Measurements from ENCODE around the gene OR6C65. TPM values are rescaled to one million over a fixed set of nuclear protein-coding genes. Genes with fewer than 3 reads are reported as not detected.
"Not testable (repeated sequence)": the region's sequence is repeated elsewhere in the genome, so short reads cannot be mapped to it uniquely, and the experiment has no call there.

Gene OR6C65
- total and polyA plus RNA-seq, 2 donors (not counting 1 experiment from before 2014, with no cell fraction given) = not detected

DNA sequence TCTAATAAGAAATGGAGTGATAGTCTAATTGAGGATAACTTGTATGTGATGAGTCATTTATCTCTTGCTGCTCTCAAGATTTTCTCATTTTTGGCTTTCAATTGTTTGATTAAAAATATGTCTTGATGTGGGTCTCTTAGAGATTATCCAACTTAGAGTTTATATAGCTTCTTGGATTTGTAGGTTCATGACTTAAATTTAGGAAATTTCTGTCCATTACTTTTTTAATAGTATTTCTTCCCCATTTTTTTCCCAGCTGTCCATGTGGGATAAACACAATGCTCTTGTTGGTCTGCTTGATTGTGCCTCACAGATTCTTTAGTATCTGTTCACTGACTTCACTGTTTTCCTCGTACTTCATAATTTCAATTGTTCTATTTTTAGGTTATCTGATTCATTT is 7.5 kb downstream of the OR6C65 start:
- Histone ChIP-seq H3K9me3 (ENCODE audit: control extremely low read depth in 1 of 3, control insufficient read depth in 2 of 3, insufficient read depth in 1 of 3, low read length in 2 of 3) (peaks cover 0 to 4% (median 0%) of the 10 kb centered on the region in 3 donors), H2AFZ (ENCODE audit: insufficient read depth, low read depth, low read length, poor library complexity, severe bottlenecking) (no peak overlapping the region), H3K9ac (ENCODE audit: low read length) (no peak overlapping the region), H3K4me2 (replicated peaks; ENCODE audit: low read depth, low read length, poor library complexity, severe bottlenecking) (no peak overlapping the region), H4K20me1 (ENCODE audit: control insufficient read depth, insufficient read depth, low read length, poor library complexity, severe bottlenecking) (no peaks in the 10 kb centered on the region), H3K36me3 (replicated peaks in 1 of 2; ENCODE audit: control extremely low read depth in 1 of 2, control insufficient read depth in 1 of 2, extremely low read depth in 1 of 2, insufficient read depth in 2 of 2, low read length in 1 of 2) (no peaks in the 10 kb centered on the region), H3K27me3 (replicated peaks in 1 of 4; ENCODE audit: control extremely low read depth in 1 of 4, control insufficient read depth in 3 of 4, insufficient read depth in 4 of 4, low read length in 3 of 4) (no peaks in the 10 kb centered on the region), H3K4me1 (ENCODE audit: control insufficient read depth in 2 of 2, insufficient read depth in 2 of 2, low read length in 2 of 2) (no peaks in the 10 kb centered on the region), H3K27ac (ENCODE audit: low read length in 2 of 2) (no peak overlapping the region), H3K4me3 (ENCODE audit: control extremely low read depth in 1 of 5, extremely low read depth in 1 of 5, insufficient read depth in 1 of 5, low read depth in 2 of 5, low read length in 4 of 5) (no peak overlapping the region), H3K79me2 (ENCODE audit: control insufficient read depth, insufficient read depth, low read length) (no peaks in the 10 kb centered on the region)
- peaks cover 5% of the 10 kb centered on the region for H3K9me3 Mint-ChIP-seq (ENCODE audit: insufficient read depth)
- no peak overlapping the region for H3K4me3 Mint-ChIP-seq
- intact Hi-C loops (cut with micrococcal nuclease) = no loop called here
- H3K4me1 Mint-ChIP-seq = no peaks in the 10 kb centered on the region
- peaks cover 4% of the 10 kb centered on the region for H3K27me3 Mint-ChIP-seq
- ChIA-PET POLR2A (no interaction called here), CTCF (no interaction called here)
- DNase-seq (no peak), ATAC-seq (ENCODE audit: low read depth) (no peak)
- no CpG with 5 or more reads among the region's 1 CpG for WGBS (ENCODE audit: insufficient coverage)
- TF ChIP-seq EZH2 (IDR thresholded peaks at IDR 0.05; ENCODE audit: borderline replicate concordance, insufficient read depth, low read depth, low read length, poor library complexity, severe bottlenecking) = no peak
- TF ChIP-seq CTCF (IDR thresholded peaks at IDR 0.05) = no peak
- no peak overlapping the region for H3K27ac Mint-ChIP-seq

DNA sequence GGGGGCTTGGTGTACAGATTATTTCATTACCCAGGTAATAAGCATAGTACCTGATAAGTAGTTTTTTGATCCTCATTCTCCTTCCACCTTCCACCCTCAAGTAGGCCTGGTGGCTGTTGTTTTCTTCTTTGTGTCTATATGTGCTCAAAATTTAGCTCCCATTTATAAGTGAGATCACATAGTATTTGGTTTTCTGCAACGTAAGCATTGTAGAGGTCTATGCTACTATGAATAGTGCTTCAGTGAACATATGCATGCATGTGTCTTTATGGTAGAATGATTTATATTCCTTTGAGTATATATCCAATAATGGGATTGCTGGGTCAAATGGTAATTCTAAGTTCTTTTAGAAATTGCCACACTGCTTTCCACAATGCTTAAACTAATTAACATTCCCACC is 8.8 kb downstream of the OR6C65 start:
- H3K4me1 ChIP-seq (ENCODE audit: control insufficient read depth in 2 of 2, insufficient read depth in 2 of 2, low read length in 2 of 2) = not testable (repeated sequence)

GRCh38 chr12:55412138-55412537 is 11.8 kb downstream of the OR6C65 start:
- H3K9me3 Mint-ChIP-seq (ENCODE audit: insufficient read depth); H3K4me2 ChIP-seq (replicated peaks; ENCODE audit: low read depth, low read length, poor library complexity, severe bottlenecking); H3K4me3 Mint-ChIP-seq; H3K27me3 ChIP-seq (replicated peaks in 1 of 4; ENCODE audit: control extremely low read depth in 1 of 4, control insufficient read depth in 3 of 4, insufficient read depth in 4 of 4, low read length in 3 of 4); ATAC-seq (ENCODE audit: low read depth); DNase-seq; H3K36me3 ChIP-seq (replicated peaks in 1 of 2; ENCODE audit: control extremely low read depth in 1 of 2, control insufficient read depth in 1 of 2, extremely low read depth in 1 of 2, insufficient read depth in 2 of 2, low read length in 1 of 2); H3K4me3 ChIP-seq (ENCODE audit: control extremely low read depth in 1 of 5, extremely low read depth in 1 of 5, insufficient read depth in 1 of 5, low read depth in 2 of 5, low read length in 4 of 5); POLR2A ChIA-PET; H3K4me1 Mint-ChIP-seq; CTCF ChIA-PET; H3K79me2 ChIP-seq (ENCODE audit: control insufficient read depth, insufficient read depth, low read length); H3K9ac ChIP-seq (ENCODE audit: low read length); H3K27ac Mint-ChIP-seq; H3K4me1 ChIP-seq (ENCODE audit: control insufficient read depth in 2 of 2, insufficient read depth in 2 of 2, low read length in 2 of 2); H3K27ac ChIP-seq (ENCODE audit: low read length in 2 of 2); H4K20me1 ChIP-seq (ENCODE audit: control insufficient read depth, insufficient read depth, low read length, poor library complexity, severe bottlenecking); H3K9me3 ChIP-seq (ENCODE audit: control extremely low read depth in 1 of 3, control insufficient read depth in 2 of 3, insufficient read depth in 1 of 3, low read length in 2 of 3); H2AFZ ChIP-seq (ENCODE audit: insufficient read depth, low read depth, low read length, poor library complexity, severe bottlenecking); intact Hi-C loops (cut with micrococcal nuclease): not testable (repeated sequence)
- peaks cover 23% of the 10 kb centered on the region for H3K27me3 Mint-ChIP-seq
- WGBS (ENCODE audit: insufficient coverage) = 94% methylated on average over 7 of the region's 15 CpGs

More for the DNA sequence above, 8.8 kb downstream of the OR6C65 start:
- H3K4me3 Mint-ChIP-seq; H3K4me1 Mint-ChIP-seq; H2AFZ ChIP-seq (ENCODE audit: insufficient read depth, low read depth, low read length, poor library complexity, severe bottlenecking); H3K4me3 ChIP-seq (ENCODE audit: control extremely low read depth in 1 of 5, extremely low read depth in 1 of 5, insufficient read depth in 1 of 5, low read depth in 2 of 5, low read length in 4 of 5); H3K27ac Mint-ChIP-seq; H3K36me3 ChIP-seq (replicated peaks in 1 of 2; ENCODE audit: control extremely low read depth in 1 of 2, control insufficient read depth in 1 of 2, extremely low read depth in 1 of 2, insufficient read depth in 2 of 2, low read length in 1 of 2); ATAC-seq (ENCODE audit: low read depth); H3K79me2 ChIP-seq (ENCODE audit: control insufficient read depth, insufficient read depth, low read length); POLR2A ChIA-PET; DNase-seq; H3K27me3 ChIP-seq (replicated peaks in 1 of 4; ENCODE audit: control extremely low read depth in 1 of 4, control insufficient read depth in 3 of 4, insufficient read depth in 4 of 4, low read length in 3 of 4); H3K4me2 ChIP-seq (replicated peaks; ENCODE audit: low read depth, low read length, poor library complexity, severe bottlenecking); H3K27ac ChIP-seq (ENCODE audit: low read length in 2 of 2); H3K9me3 ChIP-seq (ENCODE audit: control extremely low read depth in 1 of 3, control insufficient read depth in 2 of 3, insufficient read depth in 1 of 3, low read length in 2 of 3); intact Hi-C loops (cut with micrococcal nuclease); H4K20me1 ChIP-seq (ENCODE audit: control insufficient read depth, insufficient read depth, low read length, poor library complexity, severe bottlenecking); H3K9ac ChIP-seq (ENCODE audit: low read length); H3K9me3 Mint-ChIP-seq (ENCODE audit: insufficient read depth); H3K27me3 Mint-ChIP-seq; CTCF ChIA-PET: not testable (repeated sequence)
- no CpG with 5 or more reads among the region's 1 CpG for WGBS (ENCODE audit: insufficient coverage)
